Fibroblast of the aortic adventitia (primary cell): ENCODE measurements around the gene RCOR1. TPM values are rescaled to one million over a fixed set of nuclear protein-coding genes. Genes with fewer than 3 reads are reported as not detected.

Source experiments
- DNase-seq: peaks from one replicate; pipeline ENCODE4 v3.0.0-alpha.2; 2010; ENCODE audit warnings: low read depth
- H3K4me3 ChIP-seq: 2 replicates; pipeline ENCODE4 v1.5.1; 2011; ENCODE audit warnings: low read depth, mild to moderate bottlenecking, control low read depth, low read length, moderate library complexity
- CTCF ChIP-seq: IDR thresholded peaks from 2 replicates; pipeline ENCODE4 v1.5.1; 2011; ENCODE audit warnings: mild to moderate bottlenecking, low read length, control low read depth, inconsistent platforms; ENCODE audit not compliant: insufficient read depth
- total RNA-seq: library from RNA; depleted of rRNA; stranded (reverse); fragments of >200 nt; gene quantifications from 2 replicates; pipeline ENCODE4 v1.2.3, GENCODE V29; 2012; ENCODE audit warnings: low replicate concordance

RCOR1 gene
- total RNA-seq, 1 donor: 12.5 TPM

GRCh38 chr14:102678394-102678793 is 85.9 kb downstream of the RCOR1 start:
- no peak for DNase-seq
- TF ChIP-seq CTCF: no peak
- H3K4me3 ChIP-seq: no peak overlapping the region

GRCh38 chr14:102683399-102684297 is 91.2 kb downstream of the RCOR1 start:
- no peak overlapping the region for H3K4me3 ChIP-seq
- no peak for TF ChIP-seq CTCF
- DNase-seq: no peak

DNA sequence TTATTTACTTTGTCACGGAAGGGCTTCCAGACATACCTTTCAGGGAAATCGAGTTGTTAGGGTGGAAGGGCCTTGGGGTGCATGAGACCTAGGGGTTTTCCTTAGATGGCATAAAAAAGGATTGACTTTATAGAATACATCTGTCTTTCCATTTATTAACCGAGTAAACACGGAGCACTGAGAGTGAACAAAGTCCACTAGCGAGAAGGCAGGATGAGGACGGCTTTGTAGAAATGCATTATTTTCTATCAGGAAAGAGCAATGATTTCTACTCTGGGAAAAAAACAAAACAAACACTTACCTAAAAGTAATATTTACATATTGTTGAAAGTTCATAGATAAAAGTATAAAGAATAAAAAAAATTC is 91.8 kb downstream of the RCOR1 start:
- no peak overlapping the region for H3K4me3 ChIP-seq
- DNase-seq: no peak
- no peak for TF ChIP-seq CTCF

GRCh38 chr14:102686196-102686801 is 93.8 kb downstream of the RCOR1 start:
- no peak for TF ChIP-seq CTCF
- no peak for DNase-seq
- H3K4me3 ChIP-seq: no peak overlapping the region

DNA sequence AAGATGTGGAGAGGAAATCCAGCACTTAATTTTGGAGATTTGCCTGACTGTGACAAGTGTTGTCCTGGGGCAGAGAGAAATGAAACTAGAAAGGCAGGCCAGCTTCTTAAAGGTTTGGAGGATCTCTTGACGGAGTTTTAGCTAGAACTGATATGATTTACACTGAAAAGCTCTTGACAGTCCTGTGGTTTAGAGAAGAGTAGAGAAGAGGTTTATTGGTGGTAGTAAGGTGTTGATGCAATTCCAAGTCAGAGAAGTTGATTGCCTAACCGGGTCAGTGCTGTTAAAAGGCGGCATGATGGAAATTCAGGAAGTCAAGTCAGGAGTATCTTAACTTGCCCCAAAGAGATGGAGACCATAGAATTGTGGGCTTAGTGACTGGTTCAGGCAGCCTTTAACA is 95.8 kb downstream of the RCOR1 start:
- no peak overlapping the region for H3K4me3 ChIP-seq
- DNase-seq: no peak
- TF ChIP-seq CTCF: no peak

DNA sequence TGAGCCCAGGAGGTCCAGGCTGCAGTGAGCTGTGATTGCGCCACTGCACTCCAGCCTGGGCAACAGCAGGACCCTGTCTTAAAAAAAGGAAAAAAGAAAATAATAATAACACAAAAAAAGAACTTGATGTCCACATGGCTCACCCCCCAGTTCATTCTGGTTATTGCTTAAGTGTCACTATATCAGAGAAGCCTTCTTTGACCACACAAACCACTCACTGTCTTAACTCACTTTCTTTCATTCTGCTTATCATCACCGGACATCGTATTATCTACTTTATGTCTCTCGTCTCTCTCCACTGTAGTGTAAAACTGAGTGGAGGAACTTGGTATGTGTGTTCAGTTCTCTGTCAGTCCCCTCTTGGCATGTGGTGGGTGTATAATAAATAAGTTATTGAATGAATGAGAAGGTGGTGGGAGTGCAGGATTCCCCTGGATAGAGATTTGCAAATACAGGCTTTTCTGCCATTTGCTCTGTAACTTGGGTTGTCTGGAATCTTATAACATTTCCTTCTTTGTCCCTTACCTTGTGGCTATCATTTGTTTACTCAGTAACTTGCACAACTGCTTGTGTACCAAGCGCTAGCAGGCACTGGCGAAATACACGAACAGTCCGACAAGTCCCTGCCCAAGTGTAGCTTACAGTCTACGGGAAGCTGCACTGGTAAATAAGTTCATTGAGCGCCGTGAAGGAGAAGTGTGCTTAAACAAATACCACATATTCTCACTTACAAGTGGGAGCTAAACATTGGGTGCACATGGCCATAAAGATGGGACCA is 98.2 kb downstream of the RCOR1 start:
- H3K4me3 ChIP-seq: no peak overlapping the region
- no peak for DNase-seq
- no peak for TF ChIP-seq CTCF
